NT2/D1 (cell line): ENCODE data around the gene WNT3A.

Experiments
- DNase-seq: peaks from one replicate; pipeline ENCODE4 v3.0.0-alpha.2; 2011; ENCODE audit warnings: low read depth, low spot score
- H3K27me3 ChIP-seq: 2 replicates; pipeline ENCODE4 v1.6.0; 2011; ENCODE audit warnings: mild to moderate bottlenecking; ENCODE audit not compliant: insufficient read length, insufficient read depth
- H3K36me3 ChIP-seq: 2 replicates; pipeline ENCODE4 v1.6.1; 2011; ENCODE audit warnings: mild to moderate bottlenecking, low read length, mixed read lengths; ENCODE audit not compliant: insufficient read depth, insufficient read length
- H3K4me1 ChIP-seq: 2 replicates; pipeline ENCODE4 v1.5.1; 2011; ENCODE audit not compliant: insufficient read depth, insufficient read length
- H3K4me3 ChIP-seq: 2 replicates; pipeline ENCODE4 v1.5.1; 2011; ENCODE audit warnings: low read depth; ENCODE audit not compliant: insufficient read length
- H3K9ac ChIP-seq: 2 replicates; pipeline ENCODE4 v1.6.0; 2011; ENCODE audit warnings: low read depth; ENCODE audit not compliant: insufficient read length
- H3K9me3 ChIP-seq: 2 replicates; pipeline ENCODE4 v1.5.1; 2011; ENCODE audit warnings: mild to moderate bottlenecking, low read length; ENCODE audit not compliant: insufficient read depth
- SUZ12 ChIP-seq: IDR thresholded peaks from 2 replicates; pipeline ENCODE4 v1.6.1; 2011; ENCODE audit not compliant: insufficient read length, insufficient read depth; ENCODE audit errors: extremely low read depth
- YY1 ChIP-seq: IDR thresholded peaks from 2 replicates; pipeline ENCODE4 v1.6.1; 2011; ENCODE audit not compliant: insufficient read length, insufficient read depth
- ZNF274 ChIP-seq: IDR thresholded peaks from 2 replicates; pipeline ENCODE4 v1.6.1; 2011; ENCODE audit warnings: mild to moderate bottlenecking, low read depth, low read length

The WNT3A gene

GRCh38 chr1:228093050-228093906, 86.5 kb downstream of the WNT3A start:
- peaks cover 48% of the 10 kb centered on the region; the same call in 1 of the 2 replicates for H3K9me3 ChIP-seq
- no peak overlapping the region for H3K9ac ChIP-seq
- H3K4me3 ChIP-seq, result no peak overlapping the region
- H3K27me3 ChIP-seq, result no peaks in the 10 kb centered on the region
- DNase-seq, result no peak
- peaks cover 11% of the 10 kb centered on the region for H3K4me1 ChIP-seq
- TF ChIP-seq SUZ12, result no peak
- no peak for TF ChIP-seq ZNF274
- no peak for TF ChIP-seq YY1
- peaks cover 96% of the 10 kb centered on the region for H3K36me3 ChIP-seq

GRCh38 chr1:228094432-228095016, 87.7 kb downstream of the WNT3A start:
- Histone ChIP-seq H3K9me3 (peaks cover 48% of the 10 kb centered on the region; the same call in 1 of the 2 replicates), H3K4me3 (no peak overlapping the region), H3K4me1 (peaks cover 5% of the 10 kb centered on the region), H3K27me3 (no peaks in the 10 kb centered on the region), H3K36me3 (peaks cover 96% of the 10 kb centered on the region), H3K9ac (no peak overlapping the region)
- DNase-seq, result no peak
- TF ChIP-seq ZNF274 (no peak), YY1 (no peak), SUZ12 (no peak)

GRCh38 chr1:228095161-228095560, 88.4 kb downstream of the WNT3A start:
- TF ChIP-seq YY1 (no peak), ZNF274 (no peak), SUZ12 (no peak)
- H3K9me3 ChIP-seq, result peaks cover 48% of the 10 kb centered on the region; the same call in 1 of the 2 replicates
- no peak for DNase-seq
- no peak overlapping the region for H3K9ac ChIP-seq
- H3K4me1 ChIP-seq, result peaks cover under 1% of the 10 kb centered on the region
- no peaks in the 10 kb centered on the region for H3K27me3 ChIP-seq
- H3K4me3 ChIP-seq, result no peak overlapping the region
- H3K36me3 ChIP-seq, result peaks cover 96% of the 10 kb centered on the region

- Histone ChIP-seq H3K36me3 (peaks cover 95% of the 10 kb centered on the region), H3K4me3 (no peak overlapping the region), H3K9ac (no peak overlapping the region), H3K4me1 (peaks cover 3% of the 10 kb centered on the region), H3K27me3 (no peaks in the 10 kb centered on the region), H3K9me3 (peaks cover 44% of the 10 kb centered on the region; the same call in 1 of the 2 replicates)
- TF ChIP-seq ZNF274, result no peak
- no peak for TF ChIP-seq SUZ12
- no peak for TF ChIP-seq YY1
- DNase-seq, result no peak
Observed at GRCh38 chr1:228095938-228096337, 89.1 kb downstream of the WNT3A start.

- no peak for DNase-seq
- Histone ChIP-seq H3K4me1 (peaks cover 6% of the 10 kb centered on the region), H3K27me3 (no peaks in the 10 kb centered on the region), H3K36me3 (peaks cover 95% of the 10 kb centered on the region), H3K4me3 (no peak overlapping the region), H3K9me3 (peaks cover 37% of the 10 kb centered on the region; the same call in 1 of the 2 replicates), H3K9ac (no peak overlapping the region)
- TF ChIP-seq YY1, result no peak
Observed at GRCh38 chr1:228096416-228097332, 89.9 kb downstream of the WNT3A start.

- Histone ChIP-seq H3K36me3 (peaks cover 89% of the 10 kb centered on the region), H3K9me3 (peaks cover 28% of the 10 kb centered on the region; the same call in 1 of the 2 replicates), H3K4me3 (no peak overlapping the region), H3K9ac (no peak overlapping the region), H3K4me1 (peaks cover 9% of the 10 kb centered on the region), H3K27me3 (no peaks in the 10 kb centered on the region)
- TF ChIP-seq ZNF274 (no peak), YY1 (no peak)
- DNase-seq, result no peak
Observed at GRCh38 chr1:228097333-228098081, 90.7 kb downstream of the WNT3A start.
